ENCODE measurements around the gene OR1E2.

DNA sequence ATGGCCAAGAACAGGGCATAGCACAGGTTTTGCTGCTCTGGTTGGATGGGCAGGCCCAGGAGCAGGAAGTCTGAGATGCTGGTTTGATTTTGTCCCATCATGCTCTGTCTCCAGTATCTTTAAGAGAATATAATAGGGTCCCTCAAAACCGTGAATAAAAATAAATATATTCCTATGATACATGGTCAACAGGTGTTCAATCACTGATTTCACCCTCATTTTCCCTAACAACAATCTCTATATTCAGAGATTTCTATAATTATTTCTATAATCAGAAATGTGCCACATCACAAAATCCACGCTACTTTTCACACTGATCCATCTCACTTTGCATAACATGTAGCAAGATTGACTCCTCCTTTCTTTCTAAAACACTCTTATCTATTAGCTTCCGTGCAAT, at the start of gene OR1E2:
- no peak for TF ChIP-seq CTCF (IDR thresholded peaks at IDR 0.05)
- TF ChIP-seq POLR2AphosphoS5 (IDR thresholded peaks at IDR 0.05) = no peak
- TF ChIP-seq POLR2A (IDR thresholded peaks at IDR 0.05; ENCODE audit: low read depth) = no peak
